ENCODE data around the gene TRUB1. TPM values are rescaled to one million over a fixed set of nuclear protein-coding genes. Genes with fewer than 3 reads are reported as not detected.

The TRUB1 gene
- total and polyA plus RNA-seq, 2 experiments from 2014 or later: 17.4 to 19.6 TPM

- H3K36me3 ChIP-seq (ENCODE audit: low read depth): 0 out of 2 replicates have a peak, but pooled peaks cover 9% of the 10 kb centered on the region
- 97 to 100% methylated on average over 5 of the region's 5 CpGs for WGBS, 2 experiments (ENCODE audit: low coverage in 1 of 2, low lambda C conversion rate in 2 of 2, missing lambda C conversion rate in 2 of 2)
- no peaks in the 10 kb centered on the region; the same call in 1 of the 2 replicates for H3K79me2 ChIP-seq (ENCODE audit: insufficient read depth)
- DNase-seq: no peak
- H3K27ac ChIP-seq: no peak overlapping the region
- no peak overlapping the region for H2AFZ ChIP-seq
- no peaks in the 10 kb centered on the region for H3K27me3 ChIP-seq (replicated peaks; ENCODE audit: insufficient read depth)
- H3F3A ChIP-seq (ENCODE audit: insufficient read depth): no peaks in the 10 kb centered on the region
- TF ChIP-seq EZH2 (IDR thresholded peaks at IDR 0.05; ENCODE audit: insufficient read depth, poor library complexity, severe bottlenecking) (no peak), EZH2phosphoT487 (IDR thresholded peaks at IDR 0.05; ENCODE audit: insufficient read depth, low read depth) (no peak)
- no peak overlapping the region for H3K4me2 ChIP-seq (ENCODE audit: unreplicated experiment)
- in situ Hi-C loops (cut with MboI): no loop called here
- H3K9me2 ChIP-seq (ENCODE audit: insufficient read depth): no peaks in the 10 kb centered on the region
- no peaks in the 10 kb centered on the region for H4K20me1 ChIP-seq (ENCODE audit: insufficient read depth)
- no peaks in the 10 kb centered on the region for H3K4me1 ChIP-seq (ENCODE audit: insufficient read depth)
- no peak overlapping the region for H3K4me3 ChIP-seq
- H3K9me3 ChIP-seq (ENCODE audit: low read depth): no peaks in the 10 kb centered on the region
- no peak overlapping the region for H3K9ac ChIP-seq
Observed at GRCh38 chr10:114974625-114975024, 36.6 kb downstream of the TRUB1 start.

DNA sequence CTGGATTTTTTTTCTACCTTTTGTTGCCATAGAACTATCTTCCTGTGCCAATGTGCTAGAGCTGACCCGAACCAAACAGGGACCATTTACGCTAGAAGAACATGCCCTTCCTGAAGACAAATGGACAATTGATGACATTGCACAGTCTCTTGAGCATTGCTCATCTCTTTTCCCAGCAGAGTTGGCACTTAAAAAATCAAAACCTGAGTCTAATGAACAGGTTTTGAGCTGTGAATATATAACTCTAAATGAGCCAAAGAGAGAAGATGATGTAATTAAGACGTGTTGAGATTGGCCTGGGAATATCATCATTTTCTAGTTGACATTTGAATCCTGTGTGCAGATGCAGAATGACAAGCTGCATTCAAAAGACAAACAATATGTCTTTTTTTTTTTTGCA is 37.1 kb downstream of the TRUB1 start:
- Histone ChIP-seq H3K4me2 (ENCODE audit: unreplicated experiment) (no peak overlapping the region), H3K4me1 (ENCODE audit: insufficient read depth) (no peaks in the 10 kb centered on the region), H3K36me3 (ENCODE audit: low read depth) (0 out of 2 replicates have a peak, but pooled peaks cover 9% of the 10 kb centered on the region), H3K9ac (no peak overlapping the region), H3F3A (ENCODE audit: insufficient read depth) (no peaks in the 10 kb centered on the region), H3K27me3 (replicated peaks; ENCODE audit: insufficient read depth) (no peaks in the 10 kb centered on the region), H4K20me1 (ENCODE audit: insufficient read depth) (no peaks in the 10 kb centered on the region), H2AFZ (no peak overlapping the region), H3K9me2 (ENCODE audit: insufficient read depth) (no peaks in the 10 kb centered on the region), H3K4me3 (no peak overlapping the region), H3K27ac (no peak overlapping the region), H3K9me3 (ENCODE audit: low read depth) (no peaks in the 10 kb centered on the region), H3K79me2 (ENCODE audit: insufficient read depth) (no peaks in the 10 kb centered on the region; the same call in 1 of the 2 replicates)
- in situ Hi-C loops (cut with MboI): no loop called here
- TF ChIP-seq EZH2 (IDR thresholded peaks at IDR 0.05; ENCODE audit: insufficient read depth, poor library complexity, severe bottlenecking) (no peak), EZH2phosphoT487 (IDR thresholded peaks at IDR 0.05; ENCODE audit: insufficient read depth, low read depth) (no peak)
- DNase-seq: no peak
- WGBS, 2 experiments (ENCODE audit: low coverage in 1 of 2, low lambda C conversion rate in 2 of 2, missing lambda C conversion rate in 2 of 2): 96 to 97% methylated on average over 3 of the region's 3 CpGs

GRCh38 chr10:114982989-114983388 is 45.0 kb downstream of the TRUB1 start:
- Histone ChIP-seq H3K4me3 (no peak overlapping the region), H3K9me2 (ENCODE audit: insufficient read depth) (no peaks in the 10 kb centered on the region), H3K79me2 (ENCODE audit: insufficient read depth) (no peaks in the 10 kb centered on the region), H3F3A (ENCODE audit: insufficient read depth) (no peaks in the 10 kb centered on the region; the same call in 1 of the 2 replicates), H3K4me2 (ENCODE audit: unreplicated experiment) (no peak overlapping the region), H3K36me3 (ENCODE audit: low read depth) (peaks cover 14% of the 10 kb centered on the region), H4K20me1 (ENCODE audit: insufficient read depth) (no peaks in the 10 kb centered on the region), H3K9ac (no peak overlapping the region), H3K4me1 (ENCODE audit: insufficient read depth) (no peaks in the 10 kb centered on the region), H3K9me3 (ENCODE audit: low read depth) (peaks cover 3% of the 10 kb centered on the region), H3K27me3 (replicated peaks; ENCODE audit: insufficient read depth) (no peaks in the 10 kb centered on the region), H3K27ac (no peak overlapping the region), H2AFZ (no peak overlapping the region)
- no peak for DNase-seq
- in situ Hi-C loops (cut with MboI): no loop called here
- TF ChIP-seq EZH2phosphoT487 (IDR thresholded peaks at IDR 0.05; ENCODE audit: insufficient read depth, low read depth) (no peak), EZH2 (IDR thresholded peaks at IDR 0.05; ENCODE audit: insufficient read depth, poor library complexity, severe bottlenecking) (no peak)

- no peaks in the 10 kb centered on the region for H3K4me1 ChIP-seq (ENCODE audit: insufficient read depth)
- no peaks in the 10 kb centered on the region for H3K79me2 ChIP-seq (ENCODE audit: insufficient read depth)
- peaks cover 3% of the 10 kb centered on the region for H3K9me3 ChIP-seq (ENCODE audit: low read depth)
- 81 to 100% methylated on average over 1 of the region's 1 CpG for WGBS, 2 experiments (ENCODE audit: low coverage in 1 of 2, low lambda C conversion rate in 2 of 2, missing lambda C conversion rate in 2 of 2)
- H2AFZ ChIP-seq: no peak overlapping the region
- no peak overlapping the region for H3K4me2 ChIP-seq (ENCODE audit: unreplicated experiment)
- TF ChIP-seq EZH2phosphoT487 (IDR thresholded peaks at IDR 0.05; ENCODE audit: insufficient read depth, low read depth) (no peak), EZH2 (IDR thresholded peaks at IDR 0.05; ENCODE audit: insufficient read depth, poor library complexity, severe bottlenecking) (no peak)
- H3K27ac ChIP-seq: no peak overlapping the region
- H3K9me2 ChIP-seq (ENCODE audit: insufficient read depth): no peaks in the 10 kb centered on the region
- H3K36me3 ChIP-seq (ENCODE audit: low read depth): peaks cover 10% of the 10 kb centered on the region
- no peaks in the 10 kb centered on the region; the same call in 1 of the 2 replicates for H3F3A ChIP-seq (ENCODE audit: insufficient read depth)
- H4K20me1 ChIP-seq (ENCODE audit: insufficient read depth): no peaks in the 10 kb centered on the region
- in situ Hi-C loops (cut with MboI): no loop called here
- H3K4me3 ChIP-seq: no peak overlapping the region
- H3K9ac ChIP-seq: no peak overlapping the region
- no peaks in the 10 kb centered on the region for H3K27me3 ChIP-seq (replicated peaks; ENCODE audit: insufficient read depth)
- DNase-seq: peak; percentile 44
Observed at GRCh38 chr10:114987995-114988394, 50.0 kb downstream of the TRUB1 start.

DNA sequence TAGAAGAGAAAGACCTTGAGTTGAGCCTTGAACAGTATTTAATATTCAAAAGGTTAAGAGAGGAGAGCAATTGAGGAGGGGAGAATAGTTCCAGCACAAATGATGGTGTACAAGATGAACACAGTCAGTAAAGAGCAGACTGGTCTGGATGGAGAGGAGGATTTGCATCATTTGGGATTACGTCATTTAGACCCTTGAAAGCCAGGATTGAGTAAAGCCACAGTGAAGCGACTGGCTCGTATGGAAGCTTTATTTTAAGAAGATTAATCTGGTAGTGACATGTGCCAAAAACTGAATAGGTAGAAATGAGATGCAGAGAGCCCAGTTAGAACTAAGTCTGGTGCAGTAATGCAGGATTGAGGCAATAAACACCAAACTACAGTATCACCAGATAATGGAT is 52.6 kb downstream of the TRUB1 start:
- H3K9me2 ChIP-seq (ENCODE audit: insufficient read depth): no peaks in the 10 kb centered on the region
- no peaks in the 10 kb centered on the region for H3K9me3 ChIP-seq (ENCODE audit: low read depth)
- no peak overlapping the region for H3K4me2 ChIP-seq (ENCODE audit: unreplicated experiment)
- in situ Hi-C loops (cut with MboI): no loop called here
- DNase-seq: no peak
- H2AFZ ChIP-seq: no peak overlapping the region
- no peaks in the 10 kb centered on the region for H3K36me3 ChIP-seq (ENCODE audit: low read depth)
- H3K4me1 ChIP-seq (ENCODE audit: insufficient read depth): peaks cover 4% of the 10 kb centered on the region
- H3K9ac ChIP-seq: no peak overlapping the region
- no peaks in the 10 kb centered on the region for H3K79me2 ChIP-seq (ENCODE audit: insufficient read depth)
- H3F3A ChIP-seq (ENCODE audit: insufficient read depth): no peaks in the 10 kb centered on the region; the same call in 1 of the 2 replicates
- no peak overlapping the region for H3K27ac ChIP-seq
- H4K20me1 ChIP-seq (ENCODE audit: insufficient read depth): no peaks in the 10 kb centered on the region
- WGBS, 2 experiments (ENCODE audit: low coverage in 1 of 2, low lambda C conversion rate in 2 of 2, missing lambda C conversion rate in 2 of 2): 82 to 85% methylated on average over 3 of the region's 3 CpGs
- TF ChIP-seq EZH2 (IDR thresholded peaks at IDR 0.05; ENCODE audit: insufficient read depth, poor library complexity, severe bottlenecking): no peak
- no peak for TF ChIP-seq EZH2phosphoT487 (IDR thresholded peaks at IDR 0.05; ENCODE audit: insufficient read depth, low read depth)
- H3K27me3 ChIP-seq (replicated peaks; ENCODE audit: insufficient read depth): no peaks in the 10 kb centered on the region
- no peak overlapping the region for H3K4me3 ChIP-seq
